Left ventricle myocardium inferior (tissue), 1 donor: Measurements from ENCODE around the gene MAST4. TPM values are rescaled to one million over a fixed set of nuclear protein-coding genes. Genes with fewer than 3 reads are reported as not detected.

Experiments used
- DNase-seq: peaks from one replicate; pipeline ENCODE4 v3.0.0-alpha.2; 2020
- H3K27ac ChIP-seq: fragments of 200-600 bp; replicated peaks from 2 replicates; pipeline ENCODE4 v1.8.0; 2021
- H3K27me3 ChIP-seq: fragments of 200-600 bp; 2 replicates; pipeline ENCODE4 v1.8.0; 2021; ENCODE audit warnings: low read depth
- H3K36me3 ChIP-seq: fragments of 200-600 bp; 2 replicates; pipeline ENCODE4 v1.8.0; 2021
- H3K4me1 ChIP-seq: fragments of 200-600 bp; 2 replicates; pipeline ENCODE4 v1.8.0; 2021
- H3K4me3 ChIP-seq: fragments of 200-600 bp; 2 replicates; pipeline ENCODE4 v1.8.0; 2021; ENCODE audit warnings: mild to moderate bottlenecking, moderate library complexity
- H3K9me3 ChIP-seq: fragments of 200-600 bp; replicated peaks from 2 replicates; pipeline ENCODE4 v1.8.0; 2021
- CTCF ChIP-seq: fragments of 200-600 bp; IDR thresholded peaks from 2 replicates; pipeline ENCODE4 v1.8.0; 2021; ENCODE audit warnings: antibody characterized with exemption, mild to moderate bottlenecking, borderline replicate concordance
- intact Hi-C: fragments of 100-400 bp; cut with micrococcal nuclease; formaldehyde crosslinking; loops from one replicate; pipeline ENCODE4 v1.11.0; 2022
- total RNA-seq: library from RNA; stranded (reverse); fragmentation: NEBNext Ultra II Directional; extraction: Animal tissue kit (Norgen Biotek cat#: 25700); gene quantifications from one replicate; pipeline ENCODE4 v1.2.1, GENCODE V29; 2021
- donor health status: DM: no; HTN: yes; CAD: no; lungs with severe emphysema.

Gene MAST4
- total RNA-seq, 1 donor from 2014 or later, result 55.7 TPM

GRCh38 chr5:66915531-66915930 lies 319.3 kb downstream of the MAST4 start:
- H3K4me1 ChIP-seq, result peaks cover 12% of the 10 kb centered on the region
- intact Hi-C loops, result no loop called here
- H3K27me3 ChIP-seq, result no peaks in the 10 kb centered on the region
- TF ChIP-seq CTCF, result no peak
- no peaks in the 10 kb centered on the region for H3K36me3 ChIP-seq
- no peak overlapping the region for H3K27ac ChIP-seq
- no peak for DNase-seq
- H3K9me3 ChIP-seq, result no peaks in the 10 kb centered on the region
- H3K4me3 ChIP-seq, result no peak overlapping the region

- intact Hi-C loops, result no loop called here
- DNase-seq, result no peak
- Histone ChIP-seq H3K36me3 (no peaks in the 10 kb centered on the region), H3K4me1 (peaks cover 3% of the 10 kb centered on the region), H3K9me3 (no peaks in the 10 kb centered on the region), H3K4me3 (no peak overlapping the region), H3K27ac (no peak overlapping the region), H3K27me3 (no peaks in the 10 kb centered on the region)
- no peak for TF ChIP-seq CTCF
Measured at GRCh38 chr5:66922881-66923280, 326.7 kb downstream of the MAST4 start.

DNA sequence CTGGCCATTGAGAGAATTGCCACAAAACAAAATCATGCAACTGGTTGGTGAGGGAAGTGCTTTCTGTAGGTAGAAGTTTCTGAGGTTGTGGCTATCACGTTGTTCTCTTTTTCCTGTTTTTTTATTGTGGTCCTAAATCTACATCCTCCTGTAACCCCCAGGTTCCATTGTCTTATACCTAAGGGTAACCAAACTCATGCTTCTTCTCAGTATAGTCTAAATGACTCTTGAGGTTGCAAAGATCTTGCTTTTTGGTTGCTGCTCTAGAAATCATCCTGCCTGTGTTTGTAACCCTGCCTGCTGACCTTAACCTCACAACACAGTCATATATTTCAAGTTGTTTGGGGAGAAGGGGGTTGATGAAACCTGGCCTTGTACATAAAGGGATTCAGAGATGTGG lies 327.3 kb downstream of the MAST4 start:
- TF ChIP-seq CTCF, result no peak
- intact Hi-C loops, result no loop called here

DNA sequence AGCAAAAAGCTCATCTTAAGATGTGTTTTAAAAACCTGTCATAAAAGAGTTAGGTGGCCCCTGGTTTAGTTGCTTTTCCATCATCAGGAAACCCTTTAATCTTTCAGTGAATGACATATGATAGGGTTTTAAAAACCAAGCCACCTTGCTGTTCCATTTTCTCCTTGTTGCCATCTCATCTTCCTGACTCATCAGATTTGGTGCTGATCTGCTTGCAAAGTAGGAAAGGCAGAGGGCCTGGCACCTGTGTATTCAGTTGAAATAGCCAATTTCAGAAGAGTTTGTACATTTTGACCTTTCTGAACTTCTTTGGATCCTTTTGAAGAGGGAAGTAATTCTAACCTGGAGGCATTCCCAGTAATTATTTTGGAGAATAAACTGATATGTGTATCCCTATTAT lies 327.7 kb downstream of the MAST4 start:
- intact Hi-C loops, result no loop called here
- no peak overlapping the region for H3K27ac ChIP-seq
- H3K4me3 ChIP-seq, result no peak overlapping the region
- no peaks in the 10 kb centered on the region for H3K9me3 ChIP-seq
- H3K36me3 ChIP-seq, result no peaks in the 10 kb centered on the region
- no peak for TF ChIP-seq CTCF
- no peaks in the 10 kb centered on the region for H3K27me3 ChIP-seq
- no peak for DNase-seq
- H3K4me1 ChIP-seq, result no peaks in the 10 kb centered on the region

More for the DNA sequence above, 327.3 kb downstream of the MAST4 start:
- Histone ChIP-seq H3K27me3 (no peaks in the 10 kb centered on the region), H3K27ac (no peak overlapping the region), H3K36me3 (no peaks in the 10 kb centered on the region), H3K9me3 (no peaks in the 10 kb centered on the region), H3K4me1 (no peaks in the 10 kb centered on the region), H3K4me3 (no peak overlapping the region)
- DNase-seq, result no peak

DNA sequence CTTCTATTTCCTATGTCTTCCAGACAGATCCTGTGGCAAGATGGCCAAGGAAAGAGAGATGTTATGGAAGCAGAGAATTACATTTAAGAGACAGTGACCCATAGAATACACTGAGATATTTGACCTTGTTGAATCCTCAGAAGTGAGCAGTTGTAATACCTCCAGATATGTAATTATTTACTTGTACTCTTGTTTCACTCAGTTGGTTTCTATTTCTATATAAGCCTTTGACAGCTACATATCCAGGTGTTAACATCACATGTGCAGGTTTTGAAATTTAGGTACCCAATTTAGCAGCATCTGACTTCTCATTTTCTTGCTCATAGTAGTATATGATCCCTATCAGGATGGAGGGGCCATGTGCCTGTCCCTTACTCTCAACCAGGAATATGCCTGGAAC lies 330.9 kb downstream of the MAST4 start:
- Histone ChIP-seq H3K4me1 (peaks cover 5% of the 10 kb centered on the region), H3K4me3 (no peak overlapping the region), H3K27me3 (no peaks in the 10 kb centered on the region), H3K9me3 (no peaks in the 10 kb centered on the region), H3K27ac (no peak overlapping the region), H3K36me3 (no peaks in the 10 kb centered on the region)
- no peak for TF ChIP-seq CTCF
- DNase-seq, result no peak
- intact Hi-C loops, result no loop called here

DNA sequence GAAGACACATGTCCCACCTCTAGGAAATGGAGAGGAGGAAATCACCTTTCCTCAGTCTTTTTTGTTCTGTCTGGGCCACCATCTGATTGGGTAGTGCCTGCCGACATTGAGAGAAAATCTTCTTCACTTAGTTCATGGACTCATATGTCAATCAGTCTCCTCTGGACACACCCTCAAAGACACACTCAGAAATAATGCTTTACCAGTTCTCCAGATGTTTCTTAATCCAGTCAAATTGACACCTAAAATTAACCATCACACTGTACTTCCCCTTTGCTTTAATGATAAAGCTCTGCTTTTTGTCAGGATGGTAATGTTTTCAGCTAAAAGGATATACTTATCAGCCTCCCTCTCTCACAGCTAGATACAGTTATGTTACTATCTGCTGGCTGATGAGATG lies 333.1 kb downstream of the MAST4 start:
- intact Hi-C loops, result no loop called here
- H3K9me3 ChIP-seq, result no peaks in the 10 kb centered on the region
- no peak for TF ChIP-seq CTCF
- H3K4me3 ChIP-seq, result no peak overlapping the region
- H3K27me3 ChIP-seq, result no peaks in the 10 kb centered on the region
- no peak for DNase-seq
- H3K4me1 ChIP-seq, result peaks cover 9% of the 10 kb centered on the region
- no peak overlapping the region for H3K27ac ChIP-seq
- no peaks in the 10 kb centered on the region for H3K36me3 ChIP-seq
